Left ventricle myocardium inferior (tissue), 1 donor: Measurements from ENCODE around the gene ZNF417. TPM values are rescaled to one million over a fixed set of nuclear protein-coding genes. Genes with fewer than 3 reads are reported as not detected.
"Not testable (repeated sequence)": the region's sequence is repeated elsewhere in the genome, so short reads cannot be mapped to it uniquely, and the experiment has no call there.

ENCODE experiments used
- DNase-seq: peaks from one replicate; pipeline ENCODE4 v3.0.0-alpha.2; 2020
- H3K27ac ChIP-seq: fragments of 200-600 bp; replicated peaks from 2 replicates; pipeline ENCODE4 v1.8.0; 2021
- H3K27me3 ChIP-seq: fragments of 200-600 bp; 2 replicates; pipeline ENCODE4 v1.8.0; 2021; ENCODE audit warnings: low read depth
- H3K36me3 ChIP-seq: fragments of 200-600 bp; 2 replicates; pipeline ENCODE4 v1.8.0; 2021
- H3K4me1 ChIP-seq: fragments of 200-600 bp; 2 replicates; pipeline ENCODE4 v1.8.0; 2021
- H3K4me3 ChIP-seq: fragments of 200-600 bp; 2 replicates; pipeline ENCODE4 v1.8.0; 2021; ENCODE audit warnings: mild to moderate bottlenecking, moderate library complexity
- H3K9me3 ChIP-seq: fragments of 200-600 bp; replicated peaks from 2 replicates; pipeline ENCODE4 v1.8.0; 2021
- CTCF ChIP-seq: fragments of 200-600 bp; IDR thresholded peaks from 2 replicates; pipeline ENCODE4 v1.8.0; 2021; ENCODE audit warnings: antibody characterized with exemption, mild to moderate bottlenecking, borderline replicate concordance
- intact Hi-C: fragments of 100-400 bp; cut with micrococcal nuclease; formaldehyde crosslinking; loops from one replicate; pipeline ENCODE4 v1.11.0; 2022
- long read RNA-seq: library from polyadenylated mRNA; unstranded; transcript quantifications from one replicate; pipeline ENCODE4 v2.0.0, GENCODE V29; 2021
- total RNA-seq: library from RNA; stranded (reverse); fragmentation: NEBNext Ultra II Directional; extraction: Animal tissue kit (Norgen Biotek cat#: 25700); gene quantifications from one replicate; pipeline ENCODE4 v1.2.1, GENCODE V29; 2021
- donor health status: DM: no; HTN: yes; CAD: no; lungs with severe emphysema.

ZNF417 gene
- 10.6 TPM for total RNA-seq
- long read RNA-seq, partial matches to known transcripts: 0 of 4 reads
- long read RNA-seq, other reads (novel, unspliced or antisense): 4 of 4 reads

GRCh38 chr19:57916168-57916995 lies at the start of gene ZNF417:
Gene ZNF417 (minus strand): TSS chr19:57916592. CDS start chr19:57916411, 181 bp downstream.
- peaks cover 28% of the 10 kb centered on the region for H3K4me1 ChIP-seq
- H3K36me3 ChIP-seq: peaks cover 57% of the 10 kb centered on the region
- H3K27me3 ChIP-seq, intact Hi-C loops: not testable (repeated sequence)
- DNase-seq: peak; percentile 75
- TF ChIP-seq CTCF: peak; percentile 49
- peak within 1 kb of the TSS; percentile 87 for H3K27ac ChIP-seq
- peaks cover 34% of the 10 kb centered on the region for H3K9me3 ChIP-seq
- H3K4me3 ChIP-seq: peak within 1 kb of the TSS; percentile 80

DNA sequence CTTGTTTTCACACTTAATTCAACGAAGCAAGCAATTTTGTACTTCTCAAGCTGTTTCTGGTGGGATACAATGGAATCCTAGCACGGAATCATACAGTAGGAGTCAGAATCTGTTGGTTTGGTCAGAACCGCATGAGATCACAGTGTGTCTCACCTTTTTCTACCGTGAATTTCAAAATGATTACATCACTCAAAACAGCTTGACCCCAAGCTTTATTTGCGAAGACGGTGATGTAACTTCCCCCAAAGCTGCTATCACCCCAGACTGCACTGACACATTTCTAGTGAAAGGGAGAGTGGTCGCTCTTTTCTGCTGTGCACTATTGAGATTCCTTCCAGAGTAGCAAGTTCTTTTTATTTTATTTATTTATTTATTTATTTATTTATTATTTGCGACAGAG lies 48.4 kb upstream of the ZNF417 start:
- Histone ChIP-seq H3K27ac (no peak overlapping the region), H3K4me3 (no peak overlapping the region), H3K4me1 (no peaks in the 10 kb centered on the region), H3K27me3 (no peaks in the 10 kb centered on the region), H3K9me3 (peaks cover 100% of the 10 kb centered on the region), H3K36me3 (peaks cover 98% of the 10 kb centered on the region)
- no peak for TF ChIP-seq CTCF
- intact Hi-C loops: no loop called here
- DNase-seq: no peak

DNA sequence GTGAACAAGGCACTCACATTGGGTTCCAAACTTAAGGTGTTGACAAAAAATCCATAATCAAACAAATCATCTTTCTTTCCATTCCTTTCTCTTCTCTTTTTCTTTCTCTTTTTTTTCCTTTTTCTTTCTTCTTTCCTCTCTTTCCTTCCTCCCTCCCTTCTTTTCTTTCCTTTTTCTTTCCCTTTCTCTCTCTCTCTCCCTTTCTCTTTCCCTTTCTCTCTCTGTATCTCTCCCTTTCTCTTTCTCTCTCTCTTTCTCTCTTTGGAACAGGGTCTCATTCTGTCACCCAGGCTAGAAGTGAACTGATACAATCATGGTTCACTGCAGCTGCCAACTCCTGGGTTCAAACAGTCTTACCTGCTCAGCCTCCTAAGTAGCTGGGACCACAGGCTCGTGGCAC lies 45.4 kb upstream of the ZNF417 start:
- intact Hi-C loops: no loop called here
- no peak overlapping the region for H3K27ac ChIP-seq
- no peaks in the 10 kb centered on the region for H3K27me3 ChIP-seq
- DNase-seq: no peak
- peaks cover 93% of the 10 kb centered on the region for H3K36me3 ChIP-seq
- H3K9me3 ChIP-seq: peaks cover 100% of the 10 kb centered on the region
- TF ChIP-seq CTCF: no peak
- no peak overlapping the region for H3K4me3 ChIP-seq
- H3K4me1 ChIP-seq: no peaks in the 10 kb centered on the region

DNA sequence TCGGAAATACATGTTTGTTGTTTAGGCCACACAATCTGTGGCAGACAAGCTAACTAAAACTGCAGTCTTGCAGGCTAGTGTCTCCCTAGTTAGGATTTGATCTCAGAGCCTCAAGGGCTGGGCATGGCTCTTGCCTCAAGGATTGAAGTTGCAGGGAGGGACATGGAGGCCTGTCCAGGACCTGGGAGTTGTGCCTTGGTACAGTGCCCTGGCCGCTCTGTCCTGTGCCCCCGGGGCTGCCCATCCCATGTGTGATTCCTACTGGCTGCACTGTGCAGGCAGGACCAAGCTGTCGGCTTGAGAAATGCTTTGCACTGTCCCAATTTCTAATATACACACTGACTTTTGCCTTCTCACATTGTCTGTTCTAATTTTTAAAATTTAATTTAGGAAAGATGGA lies 38.6 kb upstream of the ZNF417 start:
- Histone ChIP-seq H3K27ac (no peak overlapping the region), H3K9me3 (peaks cover 42% of the 10 kb centered on the region), H3K36me3 (peaks cover 27% of the 10 kb centered on the region), H3K27me3 (no peaks in the 10 kb centered on the region), H3K4me3 (no peak overlapping the region), H3K4me1 (no peaks in the 10 kb centered on the region)
- no peak for DNase-seq
- TF ChIP-seq CTCF: no peak
- intact Hi-C loops: no loop called here

DNA sequence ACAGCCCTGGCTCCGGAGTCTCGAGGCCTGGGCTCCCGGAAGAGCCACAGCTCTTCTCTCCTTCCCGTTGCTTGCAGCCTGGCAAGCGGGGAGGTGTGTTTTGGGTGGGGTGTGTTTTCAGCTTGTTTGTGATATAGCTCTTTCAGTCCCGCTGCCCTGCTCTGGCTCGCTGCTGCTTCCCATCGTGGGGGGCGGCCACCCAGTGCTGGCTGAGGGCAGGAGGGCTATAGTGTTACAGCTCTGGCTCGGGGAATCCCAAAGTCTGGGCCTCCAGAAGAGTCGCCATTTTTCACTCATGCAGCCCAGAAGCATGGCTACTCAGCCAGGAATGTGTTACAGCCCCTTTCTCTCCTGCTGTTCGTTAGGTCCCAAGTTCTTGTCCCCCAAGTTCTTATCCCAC lies 33.3 kb upstream of the ZNF417 start:
- intact Hi-C loops: no loop called here

More for the DNA sequence above, 33.3 kb upstream of the ZNF417 start:
- Histone ChIP-seq H3K9me3 (peaks cover 19% of the 10 kb centered on the region), H3K27ac (no peak overlapping the region), H3K4me1 (peaks cover 32% of the 10 kb centered on the region), H3K4me3 (no peak overlapping the region), H3K27me3 (no peaks in the 10 kb centered on the region), H3K36me3 (peaks cover 2% of the 10 kb centered on the region)
- TF ChIP-seq CTCF: no peak
- no peak for DNase-seq
